Measurements from ENCODE around the gene TPCN2.

DNA sequence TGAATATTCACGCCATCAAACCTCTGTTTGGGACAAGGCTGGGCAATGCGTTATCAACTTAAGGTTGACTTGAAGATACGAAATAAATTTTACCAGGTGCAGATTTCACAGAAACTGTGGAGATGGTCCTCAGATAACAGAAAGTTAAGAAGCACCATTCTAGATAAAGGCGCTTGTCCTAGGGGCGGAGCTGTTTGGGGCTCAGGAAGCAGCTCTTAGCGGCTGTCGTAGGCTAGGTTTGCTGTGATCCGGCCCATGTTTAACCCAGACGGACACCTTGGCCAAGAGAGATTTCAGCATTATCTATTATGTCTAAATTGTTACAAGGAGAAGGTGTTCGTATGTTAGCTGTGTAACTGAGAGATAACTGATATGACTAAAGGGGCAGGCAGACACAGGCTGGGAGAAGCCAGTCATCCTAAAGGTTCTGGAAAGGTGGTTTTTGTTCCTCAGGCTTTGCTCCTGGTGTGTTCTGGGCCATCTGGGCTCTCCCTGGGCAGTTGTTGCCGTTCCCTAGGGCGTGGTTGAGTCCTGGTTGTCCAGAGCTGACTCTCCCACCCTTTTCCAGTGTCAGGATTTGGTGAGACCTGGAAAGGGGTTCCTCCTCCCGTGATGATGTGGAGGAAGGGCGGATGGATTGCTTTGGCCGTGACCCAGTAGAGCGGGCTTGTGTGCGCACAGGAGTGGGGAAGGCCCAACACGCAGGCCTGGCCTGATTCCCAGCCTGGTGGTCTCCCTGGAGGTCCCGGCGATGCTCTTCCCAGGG, 25.8 kb downstream of the TPCN2 start:
- TF ChIP-seq NFIC (IDR thresholded peaks at IDR 0.05), result no peak
- TF ChIP-seq HNRNPLL (IDR thresholded peaks at IDR 0.05; ENCODE audit: low read depth, low read length, poor library complexity, severe bottlenecking), result no peak
- TF ChIP-seq POLR2A (conservative IDR thresholded peaks at IDR 0.05), result no peak

Measured in K562 (cell line).